D341Med (cell line): ENCODE data around the gene NDUFV2.
"Not testable (repeated sequence)": the region's sequence is repeated elsewhere in the genome, so short reads cannot be mapped to it uniquely, and the experiment has no call there.

ENCODE experiments used
- DNase-seq: peaks from one replicate; pipeline ENCODE4 v3.0.0; 2012; ENCODE audit warnings: low spot score

NDUFV2 gene

DNA sequence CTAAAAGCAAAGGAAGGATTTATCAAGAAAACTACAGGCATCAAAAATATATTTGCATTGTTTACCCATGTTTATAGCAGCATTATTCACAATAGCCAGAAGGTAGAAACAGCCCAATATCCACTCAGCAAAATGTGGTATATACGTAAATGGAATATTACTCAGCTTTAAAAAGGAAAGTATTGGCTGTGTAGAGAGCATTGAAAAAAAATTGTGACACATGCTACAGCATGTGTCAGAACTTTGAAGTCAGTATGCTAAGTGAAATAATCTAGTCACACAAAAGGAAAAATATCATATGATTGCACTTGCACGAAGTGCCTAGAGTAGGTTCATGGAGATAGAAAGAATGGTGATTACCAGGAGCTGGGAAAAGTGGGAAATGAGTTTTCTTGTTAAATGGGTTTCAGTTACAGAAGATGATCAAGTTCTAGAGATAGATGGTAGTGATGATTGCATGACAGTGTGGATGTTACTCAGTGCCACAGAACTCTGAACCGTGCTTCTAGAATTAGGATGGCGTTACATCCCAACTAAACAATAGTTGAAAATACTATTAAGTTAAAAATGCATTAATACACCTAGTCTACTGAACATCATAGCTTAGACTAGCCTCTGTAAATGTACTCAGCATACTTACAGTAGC lies 54.2 kb downstream of the NDUFV2 start:
- no peak for DNase-seq

DNA sequence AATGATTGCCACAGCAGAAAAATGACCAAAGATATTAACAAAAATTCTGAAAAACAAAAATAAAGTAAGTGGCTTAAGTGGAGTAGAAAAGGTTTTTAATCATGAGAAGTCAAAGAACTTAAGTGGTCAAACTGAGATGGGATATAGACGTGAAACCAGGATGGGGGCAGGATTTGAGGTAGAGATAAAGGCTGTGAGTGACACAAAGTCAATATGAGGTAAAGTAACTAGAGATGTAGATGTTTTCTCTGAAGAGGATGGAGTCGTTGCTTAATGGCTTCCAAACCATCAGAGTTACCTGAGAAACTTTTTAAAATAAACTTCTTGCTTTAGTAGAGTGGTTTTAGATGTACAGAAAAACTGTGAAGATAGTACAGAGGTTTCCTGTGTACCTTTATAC lies 55.3 kb downstream of the NDUFV2 start:
- DNase-seq: no peak

DNA sequence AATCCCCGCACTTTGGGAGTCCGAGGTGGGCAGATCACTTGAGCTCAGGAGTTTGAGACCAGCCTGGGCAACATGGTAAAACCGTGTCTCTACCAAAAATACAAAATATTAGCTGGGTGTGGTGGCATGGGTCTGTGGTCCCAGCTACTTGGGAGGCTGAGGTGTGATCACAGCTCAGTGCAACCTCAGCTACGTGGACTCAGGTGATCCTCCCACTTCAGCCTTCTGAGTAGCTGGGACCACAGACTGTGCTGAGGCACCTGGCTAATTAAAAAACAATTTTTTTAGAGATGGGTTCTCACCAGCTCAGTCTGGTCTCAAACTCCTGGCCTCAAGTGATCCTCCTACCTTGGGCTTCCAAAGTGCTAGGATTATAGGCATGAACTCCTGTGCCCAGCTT lies 57.5 kb downstream of the NDUFV2 start:
- no peak for DNase-seq

DNA sequence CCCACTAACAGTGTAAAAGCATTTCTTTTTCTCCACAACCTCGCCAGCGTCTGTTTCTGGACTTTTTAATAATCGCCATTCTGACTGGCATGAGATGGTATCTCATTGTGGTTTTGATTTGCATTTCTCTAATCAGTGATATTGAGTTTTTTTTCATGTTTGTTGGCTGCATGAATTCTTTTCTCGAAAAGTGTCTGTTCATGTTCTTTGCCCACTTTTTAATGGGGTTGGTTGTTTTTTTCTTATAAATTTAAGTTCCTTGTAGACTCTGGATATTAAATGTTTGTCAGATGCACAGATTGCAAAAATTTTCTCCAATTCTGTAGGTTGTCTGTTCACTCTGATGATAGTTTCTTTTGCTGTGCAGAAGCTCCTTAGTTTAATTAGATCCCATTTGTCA lies 60.2 kb downstream of the NDUFV2 start:
- DNase-seq: not testable (repeated sequence)

DNA sequence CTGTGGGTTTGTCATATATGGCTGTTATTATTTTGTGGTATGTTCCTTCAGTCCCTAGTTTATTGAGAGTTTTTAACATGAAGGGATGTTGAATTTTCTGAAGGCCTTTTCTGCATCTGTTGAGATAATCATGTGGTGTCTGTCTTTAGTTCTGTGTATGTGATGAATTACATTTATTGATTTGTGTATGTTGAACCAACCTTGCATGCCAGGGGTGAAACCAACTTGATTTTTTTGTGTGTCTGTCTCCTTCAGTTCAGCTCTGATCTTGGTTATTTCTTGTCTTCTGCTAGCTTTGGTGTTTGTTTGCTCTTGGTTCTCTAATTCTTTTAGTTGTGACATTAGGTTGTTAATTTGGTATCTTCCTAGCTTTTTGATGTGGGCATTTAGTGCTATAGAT lies 61.6 kb downstream of the NDUFV2 start:
- not testable (repeated sequence) for DNase-seq

DNA sequence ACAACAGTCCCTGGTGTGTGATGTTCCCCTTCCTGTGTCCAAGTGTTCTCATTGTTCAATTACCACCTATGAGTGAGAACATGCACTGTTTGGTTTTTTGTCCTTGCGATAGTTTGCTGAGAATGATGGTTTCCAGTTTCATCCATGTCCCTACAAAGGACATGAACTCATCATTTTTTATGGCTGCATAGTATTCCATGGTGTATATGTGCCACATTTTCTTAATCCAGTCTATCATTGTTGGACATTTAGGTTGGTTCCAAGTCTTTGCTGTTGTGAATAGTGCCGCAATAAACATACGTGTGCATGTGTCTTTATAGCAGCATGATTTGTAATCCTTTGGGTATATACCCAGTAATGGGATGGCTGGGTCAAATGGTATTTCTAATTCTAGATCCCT lies 63.4 kb downstream of the NDUFV2 start:
- not testable (repeated sequence) for DNase-seq

DNA sequence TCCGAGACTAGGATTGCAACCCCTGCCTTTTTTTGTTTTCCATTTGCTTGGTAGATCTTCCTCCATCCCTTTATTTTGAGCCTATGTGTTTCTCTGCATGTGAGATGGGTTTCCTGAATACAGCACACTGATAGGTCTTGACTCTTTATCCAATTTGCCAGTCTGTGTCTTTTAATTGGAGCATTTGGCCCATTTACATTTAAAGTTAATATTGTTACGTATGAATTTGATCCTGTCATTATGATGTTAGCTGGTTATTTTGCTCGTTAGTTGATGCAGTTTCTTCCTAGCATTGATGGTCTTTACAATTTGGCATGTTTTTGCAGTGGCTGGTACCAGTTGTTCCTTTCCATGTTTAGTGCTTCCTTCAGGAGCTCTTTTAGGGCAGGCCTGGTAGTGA lies 67.0 kb downstream of the NDUFV2 start:
- not testable (repeated sequence) for DNase-seq

DNA sequence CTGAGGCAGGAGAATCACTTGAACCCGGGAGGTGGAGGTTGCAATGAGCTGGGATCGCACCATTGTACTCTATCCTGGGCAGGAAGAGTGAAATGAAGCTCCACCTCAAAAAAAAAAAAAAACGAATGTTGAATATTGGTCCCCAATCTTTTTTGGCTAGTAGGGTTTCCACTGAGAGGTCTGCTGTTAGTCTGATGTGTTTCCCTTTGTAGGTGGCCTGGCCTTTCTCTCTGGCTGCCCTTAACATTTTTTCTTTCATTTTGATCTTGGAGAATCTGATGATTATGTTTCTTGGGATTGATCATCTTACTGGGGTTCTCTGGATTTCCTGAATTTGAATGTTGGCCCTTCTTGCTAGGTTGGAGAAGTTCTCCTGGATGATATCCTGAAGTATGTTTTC lies 69.4 kb downstream of the NDUFV2 start:
- DNase-seq: not testable (repeated sequence)

DNA sequence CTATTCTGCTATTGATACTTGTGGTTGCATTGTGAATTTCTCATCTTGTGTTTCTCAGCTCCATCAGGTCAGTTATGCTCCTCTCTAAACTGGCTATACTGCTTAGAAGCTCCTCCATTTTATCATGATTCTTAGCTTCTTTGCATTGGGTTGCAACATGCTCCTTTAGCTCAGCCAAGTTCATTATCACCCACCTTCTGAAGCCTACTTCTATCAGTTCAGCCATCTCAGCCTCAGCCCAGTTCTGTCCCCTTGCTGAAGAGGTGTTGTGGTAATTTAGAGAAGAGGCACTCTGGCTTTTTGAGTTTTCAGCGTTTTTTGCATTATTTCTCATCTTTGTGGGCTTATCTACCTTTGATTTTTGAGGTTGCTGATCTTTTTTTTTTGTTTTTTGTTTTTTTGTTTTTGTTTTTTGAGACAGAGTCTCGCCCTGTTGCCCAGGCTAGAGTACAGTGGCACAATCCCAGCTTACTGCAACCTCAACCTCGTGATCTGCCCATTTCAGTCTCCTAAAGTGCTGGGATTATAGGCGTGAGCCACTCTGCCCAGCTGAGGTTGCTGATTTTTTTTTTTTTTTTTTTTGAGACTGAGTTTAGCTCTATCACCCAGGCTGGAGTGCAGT lies 70.1 kb downstream of the NDUFV2 start:
- no peak for DNase-seq

DNA sequence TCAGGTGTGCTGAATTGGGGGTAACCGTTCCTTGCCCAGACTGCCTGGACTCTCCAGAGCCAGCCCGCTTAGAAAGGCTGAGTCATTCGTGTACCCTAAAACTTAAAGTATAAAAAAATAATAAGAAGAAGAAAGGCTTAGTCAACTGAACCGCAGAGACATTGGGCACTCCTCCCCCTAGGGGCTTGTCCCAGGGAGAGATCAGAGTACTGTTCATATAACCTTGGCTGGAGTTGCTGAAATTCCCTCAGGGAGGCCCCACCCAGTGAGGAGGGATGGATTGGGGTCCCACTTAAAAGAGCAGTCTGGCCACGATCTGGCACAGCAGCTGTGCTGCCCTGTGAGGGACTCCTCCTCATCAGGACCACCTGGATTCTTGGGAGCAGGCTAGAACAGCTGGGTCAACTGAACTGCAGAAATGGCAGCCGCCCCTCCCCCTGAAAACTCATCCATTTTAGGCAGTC lies 71.3 kb downstream of the NDUFV2 start:
- DNase-seq: peak; percentile 28

DNA sequence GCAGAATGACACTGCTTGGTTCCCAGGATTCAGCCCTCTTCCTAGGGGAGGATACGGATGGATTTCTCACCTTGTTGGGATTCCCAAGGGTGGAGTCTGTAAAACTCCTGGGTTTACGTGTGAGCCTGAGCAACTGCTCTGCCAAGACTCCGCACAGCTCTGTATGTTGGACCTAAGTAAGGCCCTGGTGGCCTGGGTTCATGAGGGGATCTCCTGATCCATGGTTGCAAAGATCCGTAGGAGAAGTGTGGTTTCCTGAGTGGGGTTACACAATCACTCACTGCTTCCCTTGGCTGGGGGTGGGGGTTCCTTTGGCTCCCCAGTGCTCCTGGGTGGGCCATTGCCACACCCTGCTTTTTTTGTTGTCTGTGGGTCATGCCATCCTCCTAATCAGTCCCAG lies 71.8 kb downstream of the NDUFV2 start:
- no peak for DNase-seq

DNA sequence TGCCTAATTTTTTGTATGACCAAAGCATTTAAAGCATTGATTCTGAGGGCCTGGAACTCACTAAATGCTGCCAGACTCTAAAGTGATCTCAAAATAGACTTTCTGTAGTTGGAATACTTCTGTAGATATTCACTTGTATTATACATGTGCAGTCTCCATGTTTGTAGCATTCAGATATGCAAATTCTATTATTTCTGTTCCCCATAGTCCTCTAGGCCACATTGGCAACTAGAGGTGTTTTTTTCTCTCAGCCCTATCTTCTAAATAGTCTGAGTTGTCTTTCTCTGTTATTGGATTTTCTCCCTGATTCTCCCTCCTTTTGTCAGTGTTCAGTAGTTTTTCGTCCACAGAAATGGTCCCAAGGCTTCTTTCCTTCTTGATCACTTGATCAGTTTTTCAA lies 72.6 kb downstream of the NDUFV2 start:
- no peak for DNase-seq

DNA sequence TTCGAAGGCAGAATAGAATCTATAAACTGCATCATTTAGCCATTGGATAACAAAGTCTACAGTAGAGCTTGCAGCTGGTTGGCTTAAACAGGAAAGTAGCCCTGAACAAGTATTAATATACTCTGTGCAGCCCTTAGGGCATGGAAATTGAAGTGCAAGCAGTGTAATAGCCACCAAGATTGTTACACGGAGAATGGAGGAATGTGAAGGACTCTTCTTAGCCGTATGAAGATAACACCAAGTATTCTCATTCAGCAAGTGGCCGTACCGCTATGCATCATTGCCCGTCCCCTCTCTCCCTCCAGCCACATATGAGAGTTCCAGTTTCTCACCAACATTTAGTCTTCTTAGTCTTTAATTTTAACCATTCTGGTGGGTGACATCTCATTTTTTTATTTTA lies 74.5 kb downstream of the NDUFV2 start:
- no peak for DNase-seq

DNA sequence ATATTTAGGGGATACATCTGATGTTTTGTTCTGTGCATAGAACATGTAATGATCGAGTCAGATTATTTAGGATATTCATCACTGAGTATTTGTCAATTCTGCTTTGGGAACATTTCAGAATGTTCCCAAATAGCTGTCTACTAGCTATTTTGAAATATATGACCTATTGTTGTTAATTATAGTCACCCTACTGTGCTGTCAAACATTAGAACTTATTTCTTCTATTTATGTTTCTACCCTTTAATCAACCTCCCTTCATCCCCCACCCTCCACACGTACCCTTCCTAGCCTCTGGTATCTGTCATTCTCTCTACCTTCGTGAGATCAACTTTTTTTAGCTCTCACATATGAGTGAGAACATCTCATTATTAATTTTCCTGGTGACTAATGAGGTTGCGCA lies 75.0 kb downstream of the NDUFV2 start:
- no peak for DNase-seq

DNA sequence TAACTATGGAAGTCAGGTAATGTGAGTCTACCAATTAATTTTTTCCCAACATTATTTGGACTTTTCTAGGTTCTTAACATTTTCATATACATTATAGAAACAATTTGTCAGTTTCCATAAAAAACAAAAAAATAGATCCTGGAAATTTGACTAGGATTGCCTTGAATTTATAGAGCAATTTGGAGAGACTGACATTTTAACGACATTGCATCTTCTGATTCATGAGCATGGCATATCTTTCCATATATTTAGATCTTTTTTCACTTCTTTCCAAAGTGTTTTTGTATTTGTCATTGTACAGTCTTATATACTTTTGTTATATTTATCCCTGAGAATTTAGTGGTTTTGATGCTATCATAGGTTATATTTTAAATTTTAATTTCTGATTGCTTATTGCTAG lies 76.1 kb downstream of the NDUFV2 start:
- no peak for DNase-seq

DNA sequence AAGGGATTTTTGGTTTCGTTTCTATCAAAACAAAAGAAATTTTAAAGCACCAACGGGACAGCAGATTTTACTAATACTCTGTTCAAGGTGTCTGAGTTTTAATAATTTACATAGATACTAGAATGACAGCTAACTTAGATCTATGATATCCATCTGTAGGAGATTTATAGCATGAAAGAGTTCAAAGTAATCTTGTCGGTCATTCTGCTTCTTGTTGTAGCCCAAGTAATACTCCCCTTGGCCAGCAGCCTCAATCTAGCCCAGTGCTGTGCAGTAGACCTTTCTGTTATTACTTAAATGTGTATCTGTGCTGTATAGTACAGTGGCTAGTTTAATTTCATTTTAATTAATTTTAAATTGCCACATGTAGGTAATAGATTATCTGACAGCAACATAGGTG lies 78.8 kb downstream of the NDUFV2 start:
- no peak for DNase-seq

DNA sequence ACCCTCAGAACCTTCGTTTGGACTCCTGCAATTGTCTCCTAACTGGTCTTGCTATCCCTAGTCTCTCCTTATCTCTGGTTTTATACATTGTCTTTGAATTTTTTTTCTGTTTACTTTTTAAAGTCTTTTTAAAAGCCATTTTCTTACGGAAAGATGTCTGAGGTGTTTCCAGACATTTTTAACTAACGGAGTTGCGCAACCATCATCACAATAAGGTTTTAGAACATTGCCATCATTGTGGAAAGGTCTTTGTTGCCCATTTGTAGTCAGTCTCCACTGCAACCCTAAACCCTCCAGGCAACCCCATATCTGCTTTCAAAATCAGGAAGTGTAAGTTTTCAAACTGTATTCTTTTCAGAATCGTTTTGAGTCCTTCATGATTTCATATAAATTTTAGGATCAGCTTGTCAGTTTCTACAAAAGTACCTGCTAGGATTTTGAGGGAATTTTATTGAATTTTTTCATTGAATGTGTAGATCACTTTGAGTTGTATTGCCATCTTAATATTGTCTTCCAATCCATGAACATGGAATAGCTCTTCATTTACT lies 80.4 kb downstream of the NDUFV2 start:
- DNase-seq: no peak
